OCI-LY1 (cell line): ENCODE measurements around the gene ICE2.

ENCODE experiments used
- EZH2 ChIP-seq: fragments of 200-600 bp; sonication (generic), shearing (Covaris generic); IDR thresholded peaks from 2 replicates; pipeline ENCODE4 v1.8.0; 2017; ENCODE audit warnings: borderline replicate concordance, mixed run types, mild to moderate bottlenecking, antibody characterized with exemption, low read length, moderate library complexity, mixed read lengths
- TF ChIP-seq, protein P1 (sequence below): fragments of 200-600 bp; sonication (generic), shearing (Covaris generic); IDR thresholded peaks from 2 replicates; pipeline ENCODE4 v1.5.1; 2017; ENCODE audit warnings: mild to moderate bottlenecking, antibody characterized with exemption, low read length, moderate library complexity, mixed read lengths

DNA sequence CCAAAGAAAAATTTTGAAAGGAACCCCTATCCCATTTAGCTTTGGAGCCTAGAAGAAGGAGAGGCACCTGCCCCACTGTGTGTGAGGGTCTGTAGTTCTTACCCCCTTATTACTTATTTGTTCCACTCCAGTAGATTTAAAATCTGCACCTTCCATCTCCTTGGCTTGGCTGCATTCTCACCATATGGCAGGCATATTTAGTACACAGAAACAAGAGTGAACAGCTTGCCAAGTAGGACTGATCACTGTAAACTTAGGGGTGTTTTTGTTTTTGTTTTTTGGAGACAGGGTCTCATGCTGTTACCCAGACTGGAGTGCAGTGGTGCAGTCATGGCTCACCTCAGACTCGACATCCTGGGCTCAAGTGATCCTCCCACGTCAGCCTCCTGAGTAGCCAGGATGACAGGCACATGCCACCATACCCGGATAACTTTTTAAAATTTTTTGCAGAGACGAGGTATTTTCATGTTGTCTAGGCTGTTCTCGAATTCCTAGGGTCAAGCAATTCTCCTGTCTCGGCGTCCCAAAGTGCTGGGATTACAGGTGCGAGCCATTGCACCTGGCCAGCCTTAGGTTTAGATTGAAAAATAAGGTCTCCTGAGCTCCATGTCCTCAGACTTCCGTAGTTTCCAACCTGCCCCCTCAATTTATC, 67.0 kb downstream of the ICE2 start:
- TF ChIP-seq, protein P1, sequence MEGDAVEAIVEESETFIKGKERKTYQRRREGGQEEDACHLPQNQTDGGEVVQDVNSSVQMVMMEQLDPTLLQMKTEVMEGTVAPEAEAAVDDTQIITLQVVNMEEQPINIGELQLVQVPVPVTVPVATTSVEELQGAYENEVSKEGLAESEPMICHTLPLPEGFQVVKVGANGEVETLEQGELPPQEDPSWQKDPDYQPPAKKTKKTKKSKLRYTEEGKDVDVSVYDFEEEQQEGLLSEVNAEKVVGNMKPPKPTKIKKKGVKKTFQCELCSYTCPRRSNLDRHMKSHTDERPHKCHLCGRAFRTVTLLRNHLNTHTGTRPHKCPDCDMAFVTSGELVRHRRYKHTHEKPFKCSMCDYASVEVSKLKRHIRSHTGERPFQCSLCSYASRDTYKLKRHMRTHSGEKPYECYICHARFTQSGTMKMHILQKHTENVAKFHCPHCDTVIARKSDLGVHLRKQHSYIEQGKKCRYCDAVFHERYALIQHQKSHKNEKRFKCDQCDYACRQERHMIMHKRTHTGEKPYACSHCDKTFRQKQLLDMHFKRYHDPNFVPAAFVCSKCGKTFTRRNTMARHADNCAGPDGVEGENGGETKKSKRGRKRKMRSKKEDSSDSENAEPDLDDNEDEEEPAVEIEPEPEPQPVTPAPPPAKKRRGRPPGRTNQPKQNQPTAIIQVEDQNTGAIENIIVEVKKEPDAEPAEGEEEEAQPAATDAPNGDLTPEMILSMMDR: no peak
- TF ChIP-seq EZH2: no peak
